ENCODE data around the gene APBB2. TPM values are rescaled to one million over a fixed set of nuclear protein-coding genes. Genes with fewer than 3 reads are reported as not detected.

The APBB2 gene
- total and polyA plus RNA-seq, 2 of the 8 experiments (the other 6 are each of a cell fraction or from before 2014, with no cell fraction given) = 58.7 to 59.4 TPM

DNA sequence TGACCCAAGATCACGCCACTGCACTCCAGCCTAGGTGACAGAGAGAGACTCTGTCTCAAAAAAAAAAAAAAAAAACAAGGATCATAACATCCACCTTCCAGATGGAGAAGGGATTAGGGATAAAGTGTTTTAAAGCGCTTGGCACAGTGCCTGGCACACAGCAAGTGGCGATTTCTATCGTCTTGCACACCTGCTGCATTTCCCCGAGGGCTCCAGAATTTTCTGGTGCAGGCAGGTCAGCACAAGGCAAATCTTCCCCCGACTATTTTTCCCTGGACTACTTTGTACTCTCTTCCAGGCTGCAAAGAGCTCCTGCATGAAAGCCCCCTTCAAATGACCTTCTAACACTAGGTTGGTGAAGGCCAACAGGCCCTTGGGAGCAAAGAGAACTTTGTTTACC, 57.3 kb downstream of the APBB2 start (continued):
- TF ChIP-seq CHD7 (IDR thresholded peaks at IDR 0.05; ENCODE audit: insufficient replicate concordance, low read length) (no peak), SP1 (IDR thresholded peaks at IDR 0.05; ENCODE audit: low read depth, low read length) (no peak), TCF12 (IDR thresholded peaks at IDR 0.05; ENCODE audit: low read depth, low read length) (no peak)

Measured in H1 (cell line).